Body of pancreas (tissue), 4 donors: Measurements from ENCODE around the gene OSBPL1A.

Source experiments
- POLR2A ChIP-seq, 3 donors: fragments of 450-650 bp; IDR thresholded peaks; one replicate each; pipeline ENCODE4 v1.6.1; 2016; ENCODE audit warnings: antibody characterized with exemption in 3 of 3, mild to moderate bottlenecking in 2 of 3
- TF ChIP-seq, protein P1 (sequence below), 7 experiments: fragments of 450-650 bp in 4 of 7; fragments of 200-600 bp in 3 of 7; sonication (generic) in 3 of 7; IDR thresholded peaks; one replicate each; pipeline ENCODE4 v1.5.1; 2016 to 2019; ENCODE audit warnings: antibody characterized with exemption in 7 of 7

GRCh38 chr18:24136967-24137373 is 260.7 kb downstream of the OSBPL1A start:
- TF ChIP-seq, protein P1, sequence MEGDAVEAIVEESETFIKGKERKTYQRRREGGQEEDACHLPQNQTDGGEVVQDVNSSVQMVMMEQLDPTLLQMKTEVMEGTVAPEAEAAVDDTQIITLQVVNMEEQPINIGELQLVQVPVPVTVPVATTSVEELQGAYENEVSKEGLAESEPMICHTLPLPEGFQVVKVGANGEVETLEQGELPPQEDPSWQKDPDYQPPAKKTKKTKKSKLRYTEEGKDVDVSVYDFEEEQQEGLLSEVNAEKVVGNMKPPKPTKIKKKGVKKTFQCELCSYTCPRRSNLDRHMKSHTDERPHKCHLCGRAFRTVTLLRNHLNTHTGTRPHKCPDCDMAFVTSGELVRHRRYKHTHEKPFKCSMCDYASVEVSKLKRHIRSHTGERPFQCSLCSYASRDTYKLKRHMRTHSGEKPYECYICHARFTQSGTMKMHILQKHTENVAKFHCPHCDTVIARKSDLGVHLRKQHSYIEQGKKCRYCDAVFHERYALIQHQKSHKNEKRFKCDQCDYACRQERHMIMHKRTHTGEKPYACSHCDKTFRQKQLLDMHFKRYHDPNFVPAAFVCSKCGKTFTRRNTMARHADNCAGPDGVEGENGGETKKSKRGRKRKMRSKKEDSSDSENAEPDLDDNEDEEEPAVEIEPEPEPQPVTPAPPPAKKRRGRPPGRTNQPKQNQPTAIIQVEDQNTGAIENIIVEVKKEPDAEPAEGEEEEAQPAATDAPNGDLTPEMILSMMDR (IDR thresholded peaks at IDR 0.05), result no peak
- TF ChIP-seq POLR2A (IDR thresholded peaks at IDR 0.05), result no peak
